SK-N-MC (cell line): ENCODE measurements around the gene RDH5.

Source experiments
- DNase-seq: peaks from one replicate; pipeline ENCODE4 v3.0.0-alpha.2; 2011; ENCODE audit warnings: low read depth, low spot score
- H3K27ac ChIP-seq: fragments of 200-600 bp; sonication (generic); 2 replicates; pipeline ENCODE4 v1.5.1; 2016; ENCODE audit warnings: mixed run types
- H3K36me3 ChIP-seq: fragments of 200-600 bp; sonication (generic); 2 replicates; pipeline ENCODE4 v1.6.1; 2017; ENCODE audit warnings: antibody characterized with exemption, low read length, mixed read lengths; ENCODE audit not compliant: insufficient read depth
- H3K4me3 ChIP-seq: fragments of 200-600 bp; sonication (generic); 2 replicates; pipeline ENCODE4 v1.5.1; 2016
- H3K9ac ChIP-seq: fragments of 200-600 bp; sonication (generic); 2 replicates; pipeline ENCODE4 v1.8.0; 2017; ENCODE audit warnings: mixed run types, mixed read lengths; ENCODE audit not compliant: insufficient read length
- H3K9me3 ChIP-seq: fragments of 200-600 bp; sonication (generic); 2 replicates; pipeline ENCODE4 v1.6.1; 2017; ENCODE audit warnings: low read depth, mild to moderate bottlenecking, antibody characterized with exemption, low read length, moderate library complexity, mixed read lengths
- EZH2 ChIP-seq: fragments of 200-600 bp; sonication (generic); IDR thresholded peaks from one replicate; pipeline ENCODE4 v1.6.1; 2017; ENCODE audit warnings: antibody characterized with exemption
- FOXP2 ChIP-seq: optimal IDR thresholded peaks from 2 replicates; pipeline ENCODE3; 2011; ENCODE audit warnings: mild to moderate bottlenecking, moderate library complexity; ENCODE audit not compliant: insufficient read depth; ENCODE audit errors: extremely low read length, control extremely low read depth
- POLR2AphosphoS5 ChIP-seq: IDR thresholded peaks from 2 replicates; pipeline ENCODE4 v1.6.1; 2012; ENCODE audit warnings: mild to moderate bottlenecking, low read depth, low read length, borderline replicate concordance

RDH5 gene

GRCh38 chr12:55734595-55734994, 14.4 kb downstream of the RDH5 start:
- no peaks in the 10 kb centered on the region for H3K9me3 ChIP-seq
- H3K4me3 ChIP-seq, result no peak overlapping the region
- H3K9ac ChIP-seq, result no peak overlapping the region
- TF ChIP-seq EZH2, result no peak
- no peak for TF ChIP-seq POLR2AphosphoS5
- no peak for TF ChIP-seq FOXP2
- H3K27ac ChIP-seq, result no peak overlapping the region
- no peaks in the 10 kb centered on the region for H3K36me3 ChIP-seq
- no peak for DNase-seq

GRCh38 chr12:55736076-55736475, 15.9 kb downstream of the RDH5 start:
- H3K9ac ChIP-seq, result no peak overlapping the region

GRCh38 chr12:55736780-55737580, 16.8 kb downstream of the RDH5 start:
- Histone ChIP-seq H3K27ac (no peak overlapping the region), H3K4me3 (no peak overlapping the region; the same call in 1 of the 2 replicates), H3K9ac (no peak overlapping the region), H3K9me3 (no peaks in the 10 kb centered on the region), H3K36me3 (no peaks in the 10 kb centered on the region)
- DNase-seq, result no peak
- TF ChIP-seq POLR2AphosphoS5 (no peak), FOXP2 (no peak), EZH2 (no peak)

More at GRCh38 chr12:55736076-55736475, 15.9 kb downstream of the RDH5 start:
- TF ChIP-seq POLR2AphosphoS5, result no peak
- no peak for TF ChIP-seq EZH2
- no peak for TF ChIP-seq FOXP2
- Histone ChIP-seq H3K36me3 (no peaks in the 10 kb centered on the region), H3K4me3 (no peak overlapping the region), H3K9me3 (no peaks in the 10 kb centered on the region), H3K27ac (no peak overlapping the region)
- no peak for DNase-seq

DNA sequence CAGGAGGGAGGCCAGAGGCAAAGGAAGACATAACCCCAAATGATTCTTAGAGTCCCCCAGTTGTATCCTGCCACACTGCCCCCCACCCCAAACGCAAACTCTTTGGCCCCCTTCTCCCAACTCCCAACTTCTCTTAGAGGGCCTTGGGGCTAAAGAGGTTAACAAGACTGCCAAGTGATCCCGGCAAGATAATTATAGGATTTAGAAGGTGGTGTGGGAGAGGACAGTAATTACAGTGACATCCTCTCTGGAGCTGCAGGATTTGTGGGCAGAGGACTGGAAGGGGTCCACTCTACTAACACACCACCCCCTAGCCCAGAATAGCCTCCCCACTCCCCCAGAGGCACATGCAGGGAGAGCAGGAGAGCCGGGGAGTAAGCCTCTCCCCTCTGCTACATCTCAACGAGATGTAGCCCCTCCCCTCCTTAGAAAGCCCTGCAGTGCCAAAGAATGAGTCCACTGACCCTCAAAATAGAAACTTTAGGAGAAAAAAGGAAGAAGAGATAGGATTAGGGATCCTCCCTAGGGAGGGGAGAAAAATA, 17.5 kb downstream of the RDH5 start:
- TF ChIP-seq POLR2AphosphoS5, result no peak
- TF ChIP-seq FOXP2, result no peak
- no peak for TF ChIP-seq EZH2
- H3K9me3 ChIP-seq, result no peaks in the 10 kb centered on the region
- no peaks in the 10 kb centered on the region for H3K36me3 ChIP-seq
- peak overlapping the region; percentile 62 for H3K9ac ChIP-seq
- H3K4me3 ChIP-seq, result peak overlapping the region; percentile 79
- H3K27ac ChIP-seq, result peak overlapping the region; percentile 72
- no peak for DNase-seq

- Histone ChIP-seq H3K36me3 (no peaks in the 10 kb centered on the region), H3K9me3 (no peaks in the 10 kb centered on the region), H3K27ac (peak overlapping the region; percentile 72), H3K4me3 (peak overlapping the region; percentile 79), H3K9ac (peak overlapping the region; percentile 62)
- peak; percentile 88 for DNase-seq
- TF ChIP-seq EZH2 (no peak), FOXP2 (peak; percentile 8), POLR2AphosphoS5 (peak; percentile 68; the same call in 1 of the 2 replicates)
These were observed 18.2 kb downstream of the RDH5 start for GRCh38 chr12:55738123-55739024.

DNA sequence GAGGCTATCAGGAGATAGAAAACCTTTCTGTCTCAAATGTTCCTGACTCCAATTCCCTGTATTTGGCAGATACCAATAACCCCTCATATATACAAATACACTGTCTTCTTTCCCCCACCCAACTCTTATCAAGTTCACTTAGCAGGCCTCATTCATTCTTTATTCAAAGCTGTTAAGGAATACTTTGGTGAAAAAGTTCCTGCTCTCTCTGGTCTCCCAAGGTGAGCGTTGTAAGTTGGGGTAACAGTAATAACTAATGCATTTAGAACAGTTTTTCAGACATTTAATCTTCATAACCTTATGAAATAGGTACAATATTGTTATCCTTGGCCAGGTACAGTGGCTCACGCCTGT, 18.8 kb downstream of the RDH5 start:
- Histone ChIP-seq H3K27ac (no peak overlapping the region), H3K9ac (no peak overlapping the region), H3K9me3 (no peaks in the 10 kb centered on the region), H3K36me3 (no peaks in the 10 kb centered on the region), H3K4me3 (peak overlapping the region; percentile 79; the same call in 1 of the 2 replicates)
- TF ChIP-seq EZH2, result no peak
- no peak for TF ChIP-seq POLR2AphosphoS5
- no peak for TF ChIP-seq FOXP2
- DNase-seq, result no peak

GRCh38 chr12:55741931-55742680, 21.9 kb downstream of the RDH5 start:
- no peak for DNase-seq
- TF ChIP-seq FOXP2 (no peak), EZH2 (no peak), POLR2AphosphoS5 (no peak)
- Histone ChIP-seq H3K9ac (peak overlapping the region; percentile 43), H3K27ac (peak overlapping the region; percentile 61; the same call in 1 of the 2 replicates), H3K4me3 (peak overlapping the region; percentile 70), H3K9me3 (no peaks in the 10 kb centered on the region), H3K36me3 (no peaks in the 10 kb centered on the region)
